IPS-18a (cell line): ENCODE measurements around the gene UPF1.

Experiments
- H3K27ac ChIP-seq: one replicate; pipeline ENCODE4 v1.5.1; 2013; ENCODE audit warnings: low read length
- H3K27me3 ChIP-seq: one replicate; pipeline ENCODE4 v1.6.1; 2013; ENCODE audit warnings: mild to moderate bottlenecking, low read length; ENCODE audit not compliant: control insufficient read depth, insufficient read depth
- H3K36me3 ChIP-seq: one replicate; pipeline ENCODE4 v1.6.1; 2013; ENCODE audit warnings: low read depth, low read length; ENCODE audit not compliant: control insufficient read depth
- H3K4me1 ChIP-seq: one replicate; pipeline ENCODE4 v1.6.1; 2013; ENCODE audit warnings: low read depth, low read length; ENCODE audit not compliant: control insufficient read depth
- H3K4me3 ChIP-seq: one replicate; pipeline ENCODE4 v1.5.1; 2013; ENCODE audit warnings: low read length
- H3K9ac ChIP-seq: one replicate; pipeline ENCODE4 v1.6.1; 2013; ENCODE audit warnings: mild to moderate bottlenecking, low read length, moderate library complexity
- H3K9me3 ChIP-seq: one replicate; pipeline ENCODE4 v1.6.1; 2013; ENCODE audit warnings: low read depth, low read length; ENCODE audit not compliant: control insufficient read depth

UPF1 gene

GRCh38 chr19:18844806-18845329, 13.1 kb downstream of the UPF1 start:
- H3K36me3 ChIP-seq, result peaks cover 12% of the 10 kb centered on the region
- H3K4me3 ChIP-seq, result no peak overlapping the region
- H3K9me3 ChIP-seq, result no peaks in the 10 kb centered on the region
- H3K27ac ChIP-seq, result no peak overlapping the region
- H3K27me3 ChIP-seq, result no peaks in the 10 kb centered on the region
- no peak overlapping the region for H3K9ac ChIP-seq
- H3K4me1 ChIP-seq, result peaks cover 4% of the 10 kb centered on the region

GRCh38 chr19:18845961-18846360, 14.2 kb downstream of the UPF1 start:
- Histone ChIP-seq H3K36me3 (peaks cover 23% of the 10 kb centered on the region), H3K27ac (no peak overlapping the region)

GRCh38 chr19:18846862-18847548, 15.2 kb downstream of the UPF1 start:
- H3K27ac ChIP-seq, result no peak overlapping the region

More at GRCh38 chr19:18845961-18846360, 14.2 kb downstream of the UPF1 start:
- Histone ChIP-seq H3K27me3 (no peaks in the 10 kb centered on the region), H3K4me3 (no peak overlapping the region), H3K4me1 (no peaks in the 10 kb centered on the region), H3K9ac (no peak overlapping the region), H3K9me3 (no peaks in the 10 kb centered on the region)

GRCh38 chr19:18847549-18848463, 16.0 kb downstream of the UPF1 start:
- no peaks in the 10 kb centered on the region for H3K4me1 ChIP-seq
- no peaks in the 10 kb centered on the region for H3K9me3 ChIP-seq
- H3K27ac ChIP-seq, result no peak overlapping the region
- H3K27me3 ChIP-seq, result no peaks in the 10 kb centered on the region
- no peak overlapping the region for H3K4me3 ChIP-seq
- H3K36me3 ChIP-seq, result peaks cover 34% of the 10 kb centered on the region
- no peak overlapping the region for H3K9ac ChIP-seq

More at GRCh38 chr19:18846862-18847548, 15.2 kb downstream of the UPF1 start:
- no peaks in the 10 kb centered on the region for H3K9me3 ChIP-seq
- H3K4me1 ChIP-seq, result no peaks in the 10 kb centered on the region
- H3K9ac ChIP-seq, result no peak overlapping the region
- peaks cover 31% of the 10 kb centered on the region for H3K36me3 ChIP-seq
- no peak overlapping the region for H3K4me3 ChIP-seq
- no peaks in the 10 kb centered on the region for H3K27me3 ChIP-seq

GRCh38 chr19:18848878-18849661, 17.3 kb downstream of the UPF1 start:
- peaks cover 46% of the 10 kb centered on the region for H3K36me3 ChIP-seq
- no peak overlapping the region for H3K4me3 ChIP-seq
- no peaks in the 10 kb centered on the region for H3K9me3 ChIP-seq
- H3K4me1 ChIP-seq, result no peaks in the 10 kb centered on the region
- H3K27me3 ChIP-seq, result no peaks in the 10 kb centered on the region
- H3K9ac ChIP-seq, result no peak overlapping the region
- H3K27ac ChIP-seq, result no peak overlapping the region

GRCh38 chr19:18849838-18850400, 18.2 kb downstream of the UPF1 start:
- H3K36me3 ChIP-seq, result peaks cover 55% of the 10 kb centered on the region
- H3K27ac ChIP-seq, result no peak overlapping the region
- H3K4me3 ChIP-seq, result no peak overlapping the region
- H3K27me3 ChIP-seq, result no peaks in the 10 kb centered on the region
- H3K9ac ChIP-seq, result no peak overlapping the region
- no peaks in the 10 kb centered on the region for H3K4me1 ChIP-seq
- no peaks in the 10 kb centered on the region for H3K9me3 ChIP-seq

GRCh38 chr19:18850471-18851375, 19.0 kb downstream of the UPF1 start:
- peaks cover 60% of the 10 kb centered on the region for H3K36me3 ChIP-seq
- no peaks in the 10 kb centered on the region for H3K27me3 ChIP-seq
- no peak overlapping the region for H3K4me3 ChIP-seq
- H3K9ac ChIP-seq, result no peak overlapping the region
- H3K9me3 ChIP-seq, result no peaks in the 10 kb centered on the region
- H3K27ac ChIP-seq, result no peak overlapping the region
- H3K4me1 ChIP-seq, result no peaks in the 10 kb centered on the region

GRCh38 chr19:18851673-18852325, 20.0 kb downstream of the UPF1 start:
- H3K9me3 ChIP-seq, result no peaks in the 10 kb centered on the region
- no peak overlapping the region for H3K9ac ChIP-seq
- no peaks in the 10 kb centered on the region for H3K4me1 ChIP-seq
- peaks cover 70% of the 10 kb centered on the region for H3K36me3 ChIP-seq
- H3K27me3 ChIP-seq, result no peaks in the 10 kb centered on the region
- H3K4me3 ChIP-seq, result no peak overlapping the region
- H3K27ac ChIP-seq, result no peak overlapping the region

- H3K4me3 ChIP-seq, result no peak overlapping the region
- H3K9me3 ChIP-seq, result no peaks in the 10 kb centered on the region
- no peaks in the 10 kb centered on the region for H3K4me1 ChIP-seq
- no peaks in the 10 kb centered on the region for H3K27me3 ChIP-seq
- H3K9ac ChIP-seq, result no peak overlapping the region
- H3K27ac ChIP-seq, result no peak overlapping the region
- H3K36me3 ChIP-seq, result peaks cover 77% of the 10 kb centered on the region
Observed at GRCh38 chr19:18852648-18853047, 20.9 kb downstream of the UPF1 start.
